Activated CD4-positive, CD25-positive, alpha-beta regulatory T cell treated with anti-CD3 and anti-CD28 coated beads, Interleukin-2, amount 50 U/mL, for 72 hours (primary cell): Measurements from ENCODE around the gene ZNF774.
"Not testable (repeated sequence)": the region's sequence is repeated elsewhere in the genome, so short reads cannot be mapped to it uniquely, and the experiment has no call there.

Experiments used
- DNase-seq: peaks from one replicate; pipeline ENCODE4 v3.0.0; 2021

Gene ZNF774

GRCh38 chr15:90393040-90393439 is 41.0 kb downstream of the ZNF774 start:
- no peak for DNase-seq

DNA sequence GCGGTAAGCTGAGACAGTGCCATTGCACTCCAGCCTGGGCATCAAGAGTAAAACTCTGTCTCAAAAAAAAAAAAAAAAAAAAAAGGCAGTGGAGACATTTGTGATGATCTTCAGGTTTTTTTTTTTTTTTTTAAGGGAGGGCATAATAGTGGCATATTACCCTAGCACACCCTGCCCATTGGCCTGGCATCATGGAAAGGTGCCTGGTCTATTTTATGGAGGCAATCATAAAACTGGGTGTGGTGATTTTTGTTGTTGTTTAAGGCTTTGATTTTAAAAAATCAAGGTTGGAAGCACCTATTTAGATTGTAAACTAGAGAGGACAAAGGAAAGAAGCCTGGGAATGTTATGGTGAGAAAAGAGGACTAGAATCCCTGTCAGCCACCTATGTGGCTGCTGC is 42.0 kb downstream of the ZNF774 start:
- no peak for DNase-seq

- DNase-seq = no peak
These were observed 42.8 kb downstream of the ZNF774 start for GRCh38 chr15:90394748-90395442.

DNA sequence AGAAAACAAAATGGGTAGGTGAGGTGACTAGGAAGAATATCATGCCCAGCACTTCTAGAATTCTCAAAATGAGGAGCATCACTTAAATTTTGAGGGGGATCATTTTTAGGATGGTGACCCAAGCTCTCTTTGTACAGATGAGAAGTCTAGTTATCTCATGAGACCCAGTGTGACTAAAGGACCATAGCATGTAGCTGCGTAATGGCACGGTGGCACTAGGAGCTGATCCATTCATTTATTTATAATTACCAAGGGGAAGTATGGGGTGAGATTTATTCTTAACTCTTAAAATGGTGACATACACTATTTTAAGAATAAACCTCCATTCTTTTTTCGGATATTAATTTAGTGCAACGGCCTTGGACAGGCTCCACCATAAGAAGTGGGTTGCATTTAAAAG is 44.2 kb downstream of the ZNF774 start:
- no peak for DNase-seq

- DNase-seq = no peak
These were observed 48.1 kb downstream of the ZNF774 start for GRCh38 chr15:90400005-90400758.

- DNase-seq = peak; percentile 39
These were observed 48.8 kb downstream of the ZNF774 start for GRCh38 chr15:90400759-90401314.

DNA sequence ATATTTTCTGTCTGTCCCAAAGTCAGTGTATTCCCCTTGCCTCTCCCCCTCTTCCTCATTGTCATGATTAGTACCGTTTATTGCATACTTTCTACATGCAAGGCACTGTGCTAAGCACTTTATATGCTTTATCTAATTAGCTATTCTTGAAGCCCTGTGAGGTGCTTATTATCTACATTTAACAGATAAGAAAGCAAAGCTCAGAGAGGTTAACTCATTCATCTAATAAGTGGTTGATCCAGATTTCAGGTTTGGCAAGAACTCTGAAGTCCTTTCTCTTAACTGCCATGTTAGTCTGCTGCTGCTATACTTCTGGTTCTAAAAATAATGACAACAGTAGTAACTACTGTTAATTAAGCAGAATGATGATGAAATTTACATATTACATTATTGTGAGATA is 49.4 kb downstream of the ZNF774 start:
- no peak for DNase-seq

DNA sequence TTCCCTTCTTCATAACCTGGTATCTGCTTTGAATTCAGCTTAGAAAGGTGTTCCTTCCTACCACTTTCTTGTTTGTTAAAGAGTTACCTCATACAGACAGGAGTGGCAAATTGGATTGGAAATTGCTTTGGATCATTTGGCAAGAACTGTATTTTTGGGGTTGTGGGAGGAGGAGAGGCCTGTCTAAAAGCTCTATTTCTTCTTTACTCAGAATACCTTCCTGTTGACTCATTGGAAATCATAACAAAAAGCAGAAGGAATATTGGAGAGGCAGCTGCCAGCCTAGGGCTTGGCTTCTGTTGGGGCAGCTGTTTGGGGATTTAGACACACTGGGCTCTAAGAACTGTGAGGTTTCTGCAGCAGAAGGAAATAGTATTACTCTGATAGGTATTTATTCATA is 50.1 kb downstream of the ZNF774 start:
- no peak for DNase-seq

GRCh38 chr15:90402767-90403166 is 50.7 kb downstream of the ZNF774 start:
- no peak for DNase-seq

- no peak for DNase-seq
These were observed 53.0 kb downstream of the ZNF774 start for GRCh38 chr15:90405055-90405607.

DNA sequence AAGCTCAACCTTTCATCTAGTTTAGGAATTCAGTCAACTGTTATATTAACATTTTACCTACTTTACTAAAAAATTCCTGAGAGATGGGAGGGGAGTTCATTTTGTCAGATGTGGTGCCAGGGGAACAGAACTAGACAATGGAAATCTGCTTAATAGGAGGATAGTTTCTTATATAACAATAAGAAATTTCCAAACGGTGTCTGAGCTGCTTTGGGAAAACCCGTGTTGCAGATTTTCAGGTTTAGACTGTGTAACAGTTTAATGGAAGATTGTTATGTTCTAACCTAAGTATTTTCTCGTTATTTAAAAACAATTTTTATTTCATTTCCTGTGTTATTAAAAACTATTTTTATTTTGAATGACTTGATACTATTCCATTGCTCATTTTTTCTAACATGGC is 55.3 kb downstream of the ZNF774 start:
- DNase-seq = no peak

DNA sequence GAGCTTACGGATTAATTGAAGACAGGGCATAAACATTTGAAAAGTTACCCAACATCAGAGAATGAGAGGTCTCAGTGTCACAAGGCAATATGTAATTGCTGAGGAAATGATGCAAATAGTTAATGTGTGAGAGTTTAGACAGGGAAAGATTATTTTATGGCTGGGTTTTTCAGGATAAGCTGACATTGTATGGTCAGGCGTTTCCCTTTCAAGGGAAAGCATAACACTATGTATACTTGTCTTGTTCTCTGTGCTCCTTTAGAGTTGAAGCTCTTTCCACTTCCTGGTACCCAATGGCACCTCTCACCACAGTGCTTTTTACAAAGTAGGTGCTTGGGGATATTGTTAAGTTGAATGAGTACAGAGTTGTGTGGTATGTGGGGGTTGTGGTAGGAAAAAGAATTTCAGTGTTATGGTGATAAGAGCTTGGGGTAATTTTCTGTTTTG is 55.8 kb downstream of the ZNF774 start:
- DNase-seq = no peak

DNA sequence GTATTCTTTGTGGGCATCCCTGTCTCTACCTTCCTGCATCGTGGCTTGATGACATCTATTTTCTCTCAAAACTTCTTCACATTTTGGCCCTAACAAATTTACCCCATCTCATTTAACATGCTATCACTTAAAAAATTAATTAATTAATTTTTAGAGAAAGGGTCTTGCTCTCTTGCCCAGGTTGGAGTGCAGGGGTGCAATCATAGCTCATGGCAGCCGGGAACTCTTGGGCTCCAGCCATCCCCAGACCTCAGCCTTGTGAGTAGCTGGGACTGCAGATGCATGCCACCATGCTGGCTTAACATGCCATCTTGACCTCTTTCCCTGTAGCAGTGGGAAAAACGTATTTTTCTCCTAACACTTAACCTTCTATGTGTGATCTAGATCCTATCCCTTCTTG is 56.6 kb downstream of the ZNF774 start:
- DNase-seq = no peak

- not testable (repeated sequence) for DNase-seq
These were observed 57.5 kb downstream of the ZNF774 start for GRCh38 chr15:90409587-90409986.

GRCh38 chr15:90410316-90410715 is 58.2 kb downstream of the ZNF774 start:
- DNase-seq = not testable (repeated sequence)

- DNase-seq = no peak
These were observed 59.1 kb downstream of the ZNF774 start for GRCh38 chr15:90411176-90411575.
